Measurements from ENCODE around the gene MIX23. TPM values are rescaled to one million over a fixed set of nuclear protein-coding genes. Genes with fewer than 3 reads are reported as not detected.

The MIX23 gene
- total RNA-seq, 1 donor from 2014 or later = 104 TPM

DNA sequence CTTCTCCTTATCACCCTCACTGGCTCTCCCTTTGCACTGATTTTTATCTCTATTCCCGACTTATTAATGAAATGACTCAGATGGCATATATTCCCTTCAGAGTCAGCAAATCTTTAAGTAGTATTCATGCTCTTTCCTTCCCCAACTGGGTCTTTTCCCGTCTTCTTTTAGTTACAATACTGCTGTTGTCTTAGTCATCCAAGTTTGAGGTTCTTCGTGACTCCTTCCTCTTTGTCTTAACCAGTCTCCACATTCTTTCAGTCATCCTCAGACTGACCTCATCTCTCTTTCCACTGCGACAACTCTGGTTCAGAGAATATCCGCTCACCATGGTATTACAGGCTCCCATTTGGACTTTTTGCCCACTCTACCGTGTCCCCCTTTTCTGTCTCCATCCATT lies 20.5 kb upstream of the MIX23 start:
- no peaks in the 10 kb centered on the region for H3K4me1 ChIP-seq
- Mint-ChIP-seq H3K4me1 (no peaks in the 10 kb centered on the region), H3K27ac (no peak overlapping the region), H3K9me3 (no peaks in the 10 kb centered on the region), H3K36me3 (no peaks in the 10 kb centered on the region), H3K27me3 (ENCODE audit: insufficient read depth, low read depth) (no peaks in the 10 kb centered on the region), H3K4me3 (no peak overlapping the region)
- no peaks in the 10 kb centered on the region for H3K9me3 ChIP-seq (ENCODE audit: low read depth)
- no peaks in the 10 kb centered on the region for H3K36me3 ChIP-seq
- H3K4me3 ChIP-seq = no peak overlapping the region
- TF ChIP-seq EZH2phosphoT487 (IDR thresholded peaks at IDR 0.05) = no peak
- no peak for TF ChIP-seq EZH2 (IDR thresholded peaks at IDR 0.05)
- no peak for TF ChIP-seq CTCF (IDR thresholded peaks at IDR 0.05)
- H2AFZ ChIP-seq (replicated peaks) = no peak overlapping the region
- H4K20me1 ChIP-seq (ENCODE audit: low read depth) = no peaks in the 10 kb centered on the region
- H3K27me3 ChIP-seq = no peaks in the 10 kb centered on the region
- H3F3A ChIP-seq (ENCODE audit: low read depth) = no peaks in the 10 kb centered on the region
- no peak overlapping the region for H3K9ac ChIP-seq
- H3K79me2 ChIP-seq (ENCODE audit: low read depth) = no peaks in the 10 kb centered on the region
- no peak overlapping the region for H3K4me2 ChIP-seq
- no peak overlapping the region for H3K27ac ChIP-seq
- DNase-seq (ENCODE audit: low spot score) = no peak

- no peak overlapping the region for H3K27ac Mint-ChIP-seq
- Histone ChIP-seq H3K79me2 (ENCODE audit: low read depth) (no peaks in the 10 kb centered on the region), H3K4me1 (no peaks in the 10 kb centered on the region), H3K9me3 (ENCODE audit: low read depth) (no peaks in the 10 kb centered on the region), H2AFZ (replicated peaks) (no peak overlapping the region), H3K36me3 (no peaks in the 10 kb centered on the region), H3F3A (ENCODE audit: low read depth) (no peaks in the 10 kb centered on the region), H3K9ac (no peak overlapping the region), H3K4me3 (no peak overlapping the region), H3K27ac (no peak overlapping the region), H3K4me2 (no peak overlapping the region), H3K27me3 (no peaks in the 10 kb centered on the region), H4K20me1 (ENCODE audit: low read depth) (no peaks in the 10 kb centered on the region)
- no peaks in the 10 kb centered on the region for H3K27me3 Mint-ChIP-seq (ENCODE audit: insufficient read depth, low read depth)
- no peak for DNase-seq (ENCODE audit: low spot score)
- no peaks in the 10 kb centered on the region for H3K4me1 Mint-ChIP-seq
- no peaks in the 10 kb centered on the region for H3K9me3 Mint-ChIP-seq
- TF ChIP-seq EZH2phosphoT487 (IDR thresholded peaks at IDR 0.05) = no peak
- no peak for TF ChIP-seq EZH2 (IDR thresholded peaks at IDR 0.05)
- no peak for TF ChIP-seq CTCF (IDR thresholded peaks at IDR 0.05)
- no peaks in the 10 kb centered on the region for H3K36me3 Mint-ChIP-seq
- H3K4me3 Mint-ChIP-seq = no peak overlapping the region
Observed at GRCh38 chr3:122398920-122399319, 15.9 kb upstream of the MIX23 start.

DNA sequence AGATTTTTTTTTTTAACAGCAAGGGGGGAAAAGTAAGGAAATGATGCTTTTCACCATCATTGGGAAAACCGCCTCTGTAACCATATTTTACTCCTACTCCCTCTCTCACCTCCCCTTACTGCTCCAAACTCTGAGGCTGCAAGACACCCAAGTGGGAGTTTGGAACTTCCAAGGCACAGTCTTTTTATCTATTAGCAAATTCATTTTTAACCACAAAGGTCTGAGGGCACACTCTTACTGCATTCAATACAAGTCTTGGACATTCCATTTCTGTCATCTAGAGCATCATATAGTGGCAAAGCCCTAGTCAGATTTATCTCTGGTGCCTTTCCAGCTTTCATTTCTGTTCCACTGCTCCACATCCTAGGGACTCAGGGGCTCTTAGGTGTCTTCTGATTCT lies 14.2 kb upstream of the MIX23 start:
- H3K4me3 Mint-ChIP-seq = no peak overlapping the region
- Histone ChIP-seq H3K27me3 (no peaks in the 10 kb centered on the region), H2AFZ (replicated peaks) (no peak overlapping the region), H3K4me1 (no peaks in the 10 kb centered on the region), H3K36me3 (no peaks in the 10 kb centered on the region), H3K9ac (no peak overlapping the region), H3K4me2 (no peak overlapping the region), H3K9me3 (ENCODE audit: low read depth) (no peaks in the 10 kb centered on the region), H3K27ac (no peak overlapping the region), H3F3A (ENCODE audit: low read depth) (no peaks in the 10 kb centered on the region), H3K79me2 (ENCODE audit: low read depth) (no peaks in the 10 kb centered on the region), H4K20me1 (ENCODE audit: low read depth) (no peaks in the 10 kb centered on the region), H3K4me3 (no peak overlapping the region)
- H3K4me1 Mint-ChIP-seq = no peaks in the 10 kb centered on the region
- DNase-seq (ENCODE audit: low spot score) = no peak
- no peaks in the 10 kb centered on the region for H3K9me3 Mint-ChIP-seq
- H3K27ac Mint-ChIP-seq = no peak overlapping the region
- no peaks in the 10 kb centered on the region for H3K27me3 Mint-ChIP-seq (ENCODE audit: insufficient read depth, low read depth)
- no peaks in the 10 kb centered on the region for H3K36me3 Mint-ChIP-seq
- TF ChIP-seq EZH2 (IDR thresholded peaks at IDR 0.05) (no peak), CTCF (IDR thresholded peaks at IDR 0.05) (no peak), EZH2phosphoT487 (IDR thresholded peaks at IDR 0.05) (no peak)

- H3K4me1 ChIP-seq = no peaks in the 10 kb centered on the region
- H3K27ac Mint-ChIP-seq = no peak overlapping the region
- no peaks in the 10 kb centered on the region for H3K9me3 Mint-ChIP-seq
- H3K4me2 ChIP-seq = no peak overlapping the region
- no peaks in the 10 kb centered on the region for H3K36me3 Mint-ChIP-seq
- no peaks in the 10 kb centered on the region for H3K4me1 Mint-ChIP-seq
- no peaks in the 10 kb centered on the region for H3F3A ChIP-seq (ENCODE audit: low read depth)
- TF ChIP-seq EZH2 (IDR thresholded peaks at IDR 0.05) = no peak
- no peak for TF ChIP-seq CTCF (IDR thresholded peaks at IDR 0.05)
- no peak for TF ChIP-seq EZH2phosphoT487 (IDR thresholded peaks at IDR 0.05)
- H2AFZ ChIP-seq (replicated peaks) = no peak overlapping the region
- H3K9ac ChIP-seq = no peak overlapping the region
- H3K4me3 Mint-ChIP-seq = no peak overlapping the region
- no peaks in the 10 kb centered on the region for H3K27me3 Mint-ChIP-seq (ENCODE audit: insufficient read depth, low read depth)
- peaks cover 3% of the 10 kb centered on the region for H4K20me1 ChIP-seq (ENCODE audit: low read depth)
- H3K4me3 ChIP-seq = no peak overlapping the region
- H3K79me2 ChIP-seq (ENCODE audit: low read depth) = no peaks in the 10 kb centered on the region
- no peak overlapping the region for H3K27ac ChIP-seq
- H3K9me3 ChIP-seq (ENCODE audit: low read depth) = no peaks in the 10 kb centered on the region
- H3K27me3 ChIP-seq = no peaks in the 10 kb centered on the region
- no peaks in the 10 kb centered on the region for H3K36me3 ChIP-seq
- no peak for DNase-seq (ENCODE audit: low spot score)
Observed at GRCh38 chr3:122396511-122396910, 13.5 kb upstream of the MIX23 start.
